AG20443 (cell line): ENCODE results near the gene B4GALNT2.
"Not testable (repeated sequence)": the region's sequence is repeated elsewhere in the genome, so short reads cannot be mapped to it uniquely, and the experiment has no call there.

Experiments used
- DNase-seq: peaks from one replicate; pipeline ENCODE4 v3.0.0; 2012; ENCODE audit warnings: low spot score, mixed read lengths

Gene B4GALNT2

DNA sequence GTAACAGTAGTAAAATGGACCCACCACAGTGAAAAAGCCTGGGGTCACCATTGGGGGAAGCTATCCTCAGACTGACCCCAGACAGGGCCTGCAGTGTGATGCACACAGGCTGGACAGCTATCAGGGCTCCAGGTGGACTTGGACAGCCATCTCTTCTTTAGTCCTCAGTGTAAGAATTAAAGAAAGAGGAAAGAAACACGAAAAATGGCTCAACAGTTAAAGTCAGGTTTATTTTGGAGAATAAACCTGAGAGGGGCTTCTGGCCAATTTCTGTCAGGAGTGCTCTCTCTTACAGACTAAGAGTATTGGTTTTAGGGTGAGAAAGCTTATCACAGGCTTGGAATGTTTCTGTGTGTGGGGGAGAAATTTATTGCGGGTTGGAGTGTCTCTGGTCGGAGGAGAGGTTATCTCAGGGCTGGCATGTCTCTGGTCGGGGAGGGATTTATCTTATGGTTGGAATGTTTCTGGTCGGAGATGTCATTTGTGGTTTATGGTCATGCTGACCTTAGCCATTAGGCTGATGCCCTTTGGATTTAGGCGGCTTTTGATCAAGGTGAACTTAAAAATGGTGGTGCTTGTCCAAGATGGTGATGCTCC lies 10.8 kb upstream of the B4GALNT2 start:
- no peak for DNase-seq

DNA sequence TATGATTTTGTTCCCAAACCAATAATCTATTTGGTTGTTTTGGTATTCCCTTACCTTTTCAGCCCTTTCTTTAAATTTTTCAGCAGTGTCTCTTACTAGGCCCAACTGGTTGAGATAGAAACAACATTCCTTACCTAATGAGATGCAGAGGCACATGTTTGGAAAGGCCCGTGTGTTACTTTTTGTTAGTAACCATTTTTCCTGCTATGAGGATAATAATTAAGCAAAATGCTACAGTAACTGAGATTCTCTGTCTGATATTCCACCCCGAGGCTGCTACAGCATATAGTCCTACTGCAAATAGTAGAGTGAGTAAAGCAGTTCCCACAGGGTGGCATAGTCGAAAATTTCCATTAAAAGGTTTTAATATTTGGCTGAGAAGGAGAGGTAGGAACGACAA lies 10.0 kb upstream of the B4GALNT2 start:
- no peak for DNase-seq

DNA sequence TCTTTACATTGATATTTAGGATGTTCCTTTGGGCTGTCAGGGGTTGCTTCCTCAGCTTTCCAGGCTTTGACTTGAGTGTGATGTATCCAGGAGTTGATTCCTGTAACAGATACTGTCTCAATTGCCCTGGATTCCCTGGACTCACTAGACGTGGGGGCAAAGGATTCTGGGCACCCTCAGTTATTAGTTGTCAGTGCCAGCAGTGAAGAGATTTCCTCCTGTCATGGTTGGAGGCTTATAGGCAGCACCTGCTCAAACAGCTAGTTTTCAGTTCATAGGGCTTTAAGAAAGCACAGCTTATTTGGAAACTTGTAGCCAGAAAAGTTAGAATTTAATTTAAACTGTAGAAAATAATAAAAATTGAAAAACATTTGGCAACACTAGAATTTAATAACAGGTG lies 9.5 kb upstream of the B4GALNT2 start:
- DNase-seq = no peak

DNA sequence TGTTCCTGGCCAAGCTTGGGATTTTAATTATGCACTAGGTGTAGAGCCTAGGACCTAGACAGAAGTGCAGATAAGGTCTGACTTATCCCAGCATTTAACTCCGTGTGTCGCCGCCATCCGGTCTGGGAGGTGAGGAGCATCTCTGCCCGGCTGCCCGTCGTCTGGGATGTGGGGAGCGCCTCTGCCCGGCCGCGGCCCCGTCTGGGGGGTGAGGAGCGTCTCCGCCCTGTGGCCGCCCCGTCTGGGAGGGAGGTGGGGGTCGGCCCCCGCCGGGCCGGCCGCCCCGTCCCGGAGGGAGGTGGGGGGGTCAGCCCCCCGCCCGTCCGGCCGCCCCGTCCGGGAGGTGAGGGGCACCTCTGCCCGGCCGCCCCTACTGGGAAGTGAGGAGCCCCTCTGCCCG lies 7.1 kb upstream of the B4GALNT2 start:
- no peak for DNase-seq

DNA sequence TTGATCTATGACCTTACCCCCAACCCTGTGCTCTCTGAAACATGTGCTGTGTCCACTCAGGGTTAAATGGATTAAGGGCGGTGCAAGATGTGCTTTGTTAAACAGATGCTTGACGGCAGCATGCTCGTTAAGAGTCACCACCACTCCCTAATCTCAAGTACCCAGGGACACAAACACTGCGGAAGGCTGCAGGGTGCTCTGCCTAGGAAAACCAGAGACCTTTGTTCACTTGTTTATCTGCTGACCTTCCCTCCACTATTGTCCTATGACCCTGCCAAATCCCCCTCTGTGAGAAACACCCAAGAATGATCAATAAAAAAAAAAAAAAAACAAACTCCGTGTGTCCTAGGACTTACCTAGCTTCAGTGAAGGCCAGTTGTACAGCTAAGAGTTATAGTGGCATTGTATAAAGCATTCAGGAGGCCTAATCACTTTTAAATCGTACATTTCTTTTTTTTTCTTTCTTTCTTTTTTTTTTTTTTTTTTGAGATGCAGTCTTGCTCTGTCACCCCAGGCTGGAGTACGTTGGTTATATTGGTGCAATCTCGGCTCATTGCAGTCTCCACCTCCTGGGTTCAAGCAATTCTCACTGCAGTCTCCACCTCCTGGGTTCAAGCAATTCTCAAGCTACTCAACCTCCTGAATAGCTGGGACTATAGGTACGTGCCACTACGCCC lies 6.2 kb upstream of the B4GALNT2 start:
- DNase-seq = not testable (repeated sequence)

DNA sequence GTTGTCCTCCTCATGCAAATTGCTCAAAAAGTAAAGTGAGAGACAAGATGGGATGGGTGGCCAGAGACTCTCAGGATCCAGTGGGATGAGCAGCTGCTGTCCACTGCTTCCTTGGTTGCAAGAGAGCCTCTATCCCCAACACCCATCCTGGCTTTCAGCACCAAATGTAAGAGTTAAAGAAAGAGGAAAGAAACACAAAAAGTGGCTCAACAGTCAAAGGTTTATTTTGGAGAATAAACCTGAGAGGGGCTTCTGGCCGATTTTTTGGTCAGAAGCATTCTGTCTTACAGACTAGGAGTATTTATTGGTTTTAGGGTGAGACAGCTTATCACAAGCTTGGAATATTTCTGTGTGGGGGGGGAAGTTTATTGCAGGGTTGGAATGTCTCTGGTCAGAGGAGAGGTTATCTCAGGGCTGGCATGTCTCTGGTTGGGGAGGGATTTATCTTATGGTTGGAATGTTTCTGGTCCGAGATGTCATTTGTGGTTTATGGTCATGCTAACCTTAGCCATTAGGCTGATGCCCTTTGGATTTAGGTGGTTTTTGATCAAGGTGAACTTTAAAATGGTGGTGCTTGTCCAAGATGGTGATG lies 3.1 kb upstream of the B4GALNT2 start:
- DNase-seq = not testable (repeated sequence)

DNA sequence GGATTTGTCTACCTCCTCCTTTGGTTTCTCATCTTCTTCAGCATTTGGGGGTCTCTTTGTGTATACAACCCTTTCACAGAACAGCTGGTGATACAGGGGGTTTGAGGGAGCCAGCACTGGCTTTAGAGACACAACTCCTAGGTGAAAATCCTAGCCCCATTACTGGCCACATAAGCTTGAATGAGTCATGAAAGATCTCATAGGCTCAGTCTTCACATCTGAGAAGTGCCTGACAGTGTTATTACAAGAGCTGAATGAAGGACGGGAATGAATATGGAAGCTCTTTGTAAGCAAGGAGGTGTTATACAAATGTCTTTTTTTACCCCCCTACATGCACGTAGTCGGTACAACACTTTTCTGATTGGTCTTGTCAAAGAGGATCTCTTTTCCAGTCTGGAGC lies 1.7 kb upstream of the B4GALNT2 start:
- no peak for DNase-seq

DNA sequence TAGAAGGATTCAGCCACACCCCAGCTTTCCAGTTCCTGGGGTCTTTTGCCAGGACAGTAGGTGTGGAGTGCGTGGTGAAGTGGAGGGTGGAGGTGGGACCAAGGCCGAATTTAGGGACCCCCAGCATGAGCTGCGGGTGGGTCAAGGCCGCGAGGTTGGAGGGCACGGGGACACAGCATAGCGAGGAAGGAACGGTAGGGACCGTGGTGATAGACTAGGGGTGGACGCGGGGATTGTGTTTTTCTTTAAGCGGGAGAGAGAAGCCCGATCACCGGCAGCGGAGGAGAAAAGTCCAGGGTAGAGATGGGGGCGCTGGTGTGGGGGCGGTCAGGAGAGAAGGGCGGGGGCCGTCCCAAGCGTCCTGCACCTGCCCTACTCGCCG lies 261 bp upstream of the B4GALNT2 start:
- DNase-seq = no peak

DNA sequence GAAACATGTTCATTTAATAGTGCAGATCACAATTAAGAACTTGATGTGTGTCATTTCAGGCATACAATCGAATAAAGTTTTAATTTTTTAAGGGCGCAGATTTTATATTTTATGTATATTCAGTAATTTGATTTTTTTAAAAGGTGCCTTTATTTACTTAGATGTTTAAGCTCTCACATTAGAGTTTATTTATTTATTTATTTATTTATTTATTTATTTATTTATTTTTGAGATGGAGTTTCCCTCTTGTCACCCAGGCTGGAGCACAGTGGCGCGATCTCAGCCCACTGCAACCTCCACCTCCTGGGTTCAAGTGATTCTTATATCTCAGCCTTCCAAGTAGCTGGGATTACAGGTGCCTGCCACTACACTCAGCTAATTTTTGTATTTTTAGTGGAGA lies 3.8 kb downstream of the B4GALNT2 start:
- DNase-seq = no peak

DNA sequence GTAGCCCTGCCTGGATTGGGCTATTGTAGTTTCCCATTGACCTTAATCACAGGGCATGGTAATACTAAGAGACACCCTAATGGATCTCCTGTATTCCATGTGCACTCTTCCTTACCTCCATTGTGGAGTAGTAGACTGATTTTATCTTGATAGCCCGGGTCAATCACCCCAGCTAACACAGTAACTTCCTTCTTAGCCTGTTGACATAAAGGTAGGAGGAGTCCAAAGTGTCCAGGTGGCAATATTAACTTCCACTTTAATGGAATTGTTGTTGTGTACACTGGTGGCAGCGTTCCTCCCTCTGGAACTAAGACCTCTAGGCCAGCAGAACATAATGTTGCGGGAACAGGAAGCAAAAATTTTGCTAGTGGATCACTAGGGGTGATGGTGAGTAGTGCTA lies 13.1 kb downstream of the B4GALNT2 start:
- DNase-seq = not testable (repeated sequence)

DNA sequence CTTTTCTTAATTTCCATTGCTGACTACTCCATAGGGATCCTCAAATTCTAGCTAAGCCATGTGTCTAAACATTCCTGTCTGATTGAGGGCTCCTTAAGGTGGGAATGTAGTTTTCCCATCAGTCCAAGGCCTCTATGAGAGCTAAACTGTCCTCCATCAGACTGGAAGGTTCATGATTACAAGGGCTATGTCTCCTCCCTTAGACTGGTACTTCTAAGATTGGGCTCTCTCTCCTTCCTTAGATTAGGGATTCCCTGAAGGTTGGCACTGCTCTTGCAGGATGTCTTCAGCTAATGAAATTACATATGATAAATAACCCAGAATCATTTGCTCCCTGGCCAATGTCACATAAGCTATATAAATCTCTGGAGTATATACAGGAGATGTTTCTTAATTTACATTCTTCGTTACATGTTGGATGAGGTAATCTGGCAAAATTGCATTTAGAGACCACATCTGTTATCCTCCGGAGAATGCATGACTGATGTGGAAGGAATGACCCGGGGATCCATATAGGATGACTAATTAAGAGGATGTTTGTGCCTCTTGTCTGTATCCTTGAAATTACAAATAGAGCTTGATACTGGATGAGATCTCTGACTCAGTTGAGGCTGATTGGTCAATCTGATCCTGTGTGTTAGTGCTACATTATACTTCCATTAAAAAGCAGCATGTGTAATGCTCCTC lies 14.2 kb downstream of the B4GALNT2 start:
- DNase-seq = peak; percentile 83

DNA sequence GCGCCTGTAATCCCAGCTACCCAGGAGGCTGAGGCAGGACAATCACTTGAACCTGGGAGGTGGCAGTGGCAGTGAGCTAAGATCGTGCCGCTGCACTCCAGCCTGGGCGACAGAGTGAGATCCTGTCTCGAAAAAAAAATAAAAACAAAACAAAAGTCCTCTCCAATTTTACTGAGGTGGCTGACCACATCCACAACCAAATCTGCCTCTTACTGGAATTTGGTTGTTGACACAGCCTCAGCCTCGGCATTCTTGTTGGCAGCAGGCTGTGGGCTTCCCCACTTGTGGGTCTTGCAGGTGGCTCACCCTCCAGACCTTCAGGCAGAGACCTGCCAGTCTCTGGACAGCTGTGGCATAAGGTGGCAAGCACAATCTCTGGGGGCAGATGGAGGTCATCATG lies 15.6 kb downstream of the B4GALNT2 start:
- no peak for DNase-seq

DNA sequence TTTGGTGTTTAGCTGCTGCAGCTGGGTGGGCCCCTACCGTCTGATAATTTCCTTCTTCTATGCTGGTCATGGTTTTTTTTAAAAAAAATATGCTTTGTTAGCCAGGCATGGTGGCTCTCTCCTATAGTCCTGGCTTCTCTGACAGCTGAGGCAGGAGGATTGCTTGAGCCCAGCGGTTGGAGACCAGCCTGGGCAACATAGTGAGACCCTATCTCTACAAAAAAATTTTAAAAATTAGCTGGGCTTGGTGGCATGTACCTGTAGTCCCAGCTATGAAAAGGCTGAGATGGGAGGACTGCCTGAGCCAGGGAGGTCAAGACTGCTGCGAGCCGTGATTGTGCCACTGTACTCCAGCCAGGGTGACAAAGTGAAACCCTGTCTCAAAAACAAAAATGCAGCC lies 19.4 kb downstream of the B4GALNT2 start:
- no peak for DNase-seq

DNA sequence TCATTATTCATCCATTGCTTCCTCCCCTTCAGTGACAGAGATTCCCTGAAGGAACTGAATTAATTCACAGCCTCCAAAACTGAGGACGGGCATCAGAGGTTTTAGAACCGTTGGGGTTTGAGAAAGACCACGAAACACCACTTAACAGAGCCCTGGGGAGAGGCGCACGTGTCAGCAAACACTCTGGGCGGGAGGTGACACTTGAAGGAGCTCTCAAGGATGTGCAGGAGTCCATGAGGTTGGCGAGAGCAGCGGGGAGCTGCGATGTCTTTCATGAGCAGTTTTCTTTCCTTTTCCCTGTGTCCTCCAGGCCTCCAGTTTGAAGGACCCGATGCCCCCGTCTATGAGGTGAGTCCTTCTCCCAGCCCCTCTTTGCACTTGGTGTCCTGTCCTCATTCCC lies 23.7 kb downstream of the B4GALNT2 start:
- no peak for DNase-seq

DNA sequence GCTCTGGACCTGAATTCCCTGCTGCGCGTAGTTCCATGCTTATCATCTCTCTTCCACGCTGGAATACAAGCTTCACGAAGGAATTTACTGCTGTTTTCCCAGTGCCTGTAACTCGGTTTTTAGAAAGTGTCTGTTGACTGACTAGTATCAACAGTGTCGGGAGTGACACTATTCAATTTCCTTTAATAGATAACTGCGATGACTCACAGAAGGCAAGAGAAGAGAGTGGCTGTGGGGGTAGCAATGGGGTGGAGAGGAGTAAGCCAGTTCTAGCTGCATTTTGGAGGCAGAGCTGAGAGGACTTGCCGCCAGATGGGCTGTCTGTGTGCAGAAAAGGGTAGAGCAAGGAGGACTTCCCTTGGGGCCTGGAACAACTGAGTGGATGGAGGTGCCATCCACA lies 25.2 kb downstream of the B4GALNT2 start:
- no peak for DNase-seq

DNA sequence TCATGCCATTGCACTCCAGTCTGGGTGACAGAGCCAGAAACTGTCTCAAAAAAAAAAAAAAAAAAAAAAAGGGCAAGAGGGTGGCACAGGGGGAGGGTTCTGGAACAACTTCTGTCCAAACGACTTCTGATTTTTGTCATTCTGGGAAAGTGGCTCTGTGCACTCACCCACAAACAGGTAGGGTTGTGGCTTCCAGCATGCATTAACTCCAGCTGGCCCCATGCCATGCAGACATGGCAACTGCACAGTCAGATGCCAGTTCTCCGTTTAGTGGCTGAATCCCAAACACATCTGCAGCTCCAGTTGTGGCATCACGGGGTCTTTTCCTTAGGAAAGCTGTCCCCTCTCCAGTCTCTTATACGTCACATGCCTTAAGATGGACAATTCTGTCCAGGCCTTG lies 30.3 kb downstream of the B4GALNT2 start:
- DNase-seq = no peak

DNA sequence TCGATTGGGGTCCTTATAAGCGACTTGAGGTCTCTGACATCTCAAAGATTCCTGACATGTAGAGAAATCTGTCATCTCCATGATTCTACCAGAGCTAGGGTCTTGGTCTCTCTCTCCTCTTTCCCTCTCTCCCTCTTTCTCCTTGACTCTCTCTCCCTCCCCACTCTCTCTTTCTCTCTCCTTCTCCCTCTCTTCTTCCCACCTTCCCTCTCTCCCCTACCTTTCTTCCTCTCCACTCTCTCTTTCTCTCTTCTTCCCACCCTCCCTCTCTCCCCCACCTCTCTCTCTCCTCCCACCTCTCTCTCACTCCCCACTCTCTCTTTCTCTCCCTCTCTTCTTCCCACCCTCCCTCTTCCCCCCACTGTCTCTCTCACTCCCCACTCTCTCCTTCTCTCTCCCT lies 32.6 kb downstream of the B4GALNT2 start:
- no peak for DNase-seq

DNA sequence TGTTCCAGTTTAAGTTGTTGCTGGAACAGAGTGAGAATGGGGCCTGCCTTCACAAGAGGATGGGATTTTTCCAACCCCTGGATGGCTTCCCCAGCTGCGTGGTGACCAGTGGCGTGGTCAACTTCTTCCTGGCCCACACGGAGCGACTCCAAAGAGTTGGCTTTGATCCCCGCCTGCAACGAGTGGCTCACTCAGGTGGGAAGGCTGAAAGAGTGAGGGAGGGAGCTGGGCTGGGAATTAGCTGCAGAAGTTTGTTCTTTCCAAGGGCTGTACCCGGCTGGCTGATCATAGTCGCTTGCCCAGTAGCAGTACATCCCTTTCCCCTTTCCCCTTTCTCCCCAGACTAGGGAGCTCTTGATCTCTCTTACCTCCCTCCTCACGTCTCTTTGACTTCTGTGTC lies 36.1 kb downstream of the B4GALNT2 start:
- DNase-seq = no peak

DNA sequence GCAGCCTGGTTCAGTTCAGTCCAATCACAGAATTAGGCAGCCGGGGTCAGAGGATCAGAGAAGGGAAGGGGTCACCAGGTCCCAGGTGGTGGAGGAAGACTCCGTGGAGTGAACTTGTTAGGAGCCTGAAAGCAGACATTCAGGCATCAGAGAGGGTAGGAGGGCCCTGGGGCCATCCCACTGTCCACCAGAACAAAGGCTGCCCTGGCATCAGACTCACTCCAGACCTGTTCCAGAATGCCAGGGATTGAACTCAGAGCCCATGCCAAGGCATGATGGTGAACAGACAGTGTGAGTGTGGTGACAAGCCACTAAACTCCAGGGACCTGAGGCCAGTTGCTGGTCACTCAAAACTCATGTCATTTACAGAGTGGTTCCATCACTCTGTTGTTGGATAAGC lies 37.6 kb downstream of the B4GALNT2 start:
- no peak for DNase-seq

DNA sequence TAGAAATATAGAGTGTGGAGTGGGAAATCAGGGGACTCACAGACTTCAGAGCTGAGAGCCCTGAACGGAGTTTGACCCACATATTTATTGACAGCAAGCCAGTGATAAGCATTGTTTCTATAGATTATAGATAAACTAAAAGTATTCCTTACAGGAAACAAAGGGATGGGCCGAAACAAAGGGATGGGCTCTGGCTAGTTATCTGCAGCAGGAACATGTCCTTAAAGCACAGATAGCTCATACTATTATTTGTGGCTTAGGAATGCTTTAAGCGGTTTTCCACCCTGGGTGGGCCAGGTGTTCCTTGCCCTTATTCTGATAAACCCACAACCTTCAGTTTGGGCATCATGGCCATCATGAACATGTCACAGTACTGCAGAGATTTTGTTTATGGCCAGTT lies 38.1 kb downstream of the B4GALNT2 start:
- DNase-seq = not testable (repeated sequence)

DNA sequence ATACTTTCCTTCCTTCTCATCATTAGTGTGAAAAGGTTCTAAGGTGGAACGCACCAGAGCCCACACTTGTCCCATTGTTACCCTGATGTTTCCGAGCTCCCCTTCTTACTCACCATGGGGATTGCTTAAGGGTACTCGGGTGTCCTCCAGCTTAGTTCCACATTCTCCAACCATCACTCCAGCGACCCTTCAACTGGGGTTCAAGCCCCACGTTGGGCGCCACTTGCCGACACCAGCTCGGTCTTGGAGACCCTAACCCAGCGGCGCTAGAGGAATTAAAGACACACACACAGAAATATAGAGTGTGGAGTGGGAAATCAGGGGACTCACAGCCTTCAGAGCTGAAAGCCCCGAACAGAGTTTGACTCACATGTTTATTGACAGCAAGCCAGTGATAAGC lies 43.4 kb downstream of the B4GALNT2 start:
- not testable (repeated sequence) for DNase-seq

DNA sequence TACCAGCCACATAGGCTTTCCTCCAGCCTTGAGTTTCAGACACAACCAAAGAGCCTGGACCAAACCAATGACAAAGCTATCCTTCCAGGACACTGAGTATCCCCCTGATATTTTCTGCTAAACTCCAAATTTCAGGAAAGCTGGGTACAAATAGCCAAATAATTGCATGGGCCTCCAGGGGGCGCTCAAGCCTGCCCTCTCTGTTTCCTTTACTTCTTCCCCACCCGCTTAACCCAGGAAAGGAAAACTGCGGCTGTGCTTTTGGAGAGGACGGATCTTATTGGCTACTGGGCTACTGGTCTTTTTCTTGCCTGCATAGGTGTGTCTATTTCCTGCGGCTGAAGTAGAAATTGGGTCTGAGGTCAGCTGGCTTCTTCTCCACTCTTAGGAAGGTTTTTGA lies 47.7 kb downstream of the B4GALNT2 start:
- peak; percentile 83 for DNase-seq

DNA sequence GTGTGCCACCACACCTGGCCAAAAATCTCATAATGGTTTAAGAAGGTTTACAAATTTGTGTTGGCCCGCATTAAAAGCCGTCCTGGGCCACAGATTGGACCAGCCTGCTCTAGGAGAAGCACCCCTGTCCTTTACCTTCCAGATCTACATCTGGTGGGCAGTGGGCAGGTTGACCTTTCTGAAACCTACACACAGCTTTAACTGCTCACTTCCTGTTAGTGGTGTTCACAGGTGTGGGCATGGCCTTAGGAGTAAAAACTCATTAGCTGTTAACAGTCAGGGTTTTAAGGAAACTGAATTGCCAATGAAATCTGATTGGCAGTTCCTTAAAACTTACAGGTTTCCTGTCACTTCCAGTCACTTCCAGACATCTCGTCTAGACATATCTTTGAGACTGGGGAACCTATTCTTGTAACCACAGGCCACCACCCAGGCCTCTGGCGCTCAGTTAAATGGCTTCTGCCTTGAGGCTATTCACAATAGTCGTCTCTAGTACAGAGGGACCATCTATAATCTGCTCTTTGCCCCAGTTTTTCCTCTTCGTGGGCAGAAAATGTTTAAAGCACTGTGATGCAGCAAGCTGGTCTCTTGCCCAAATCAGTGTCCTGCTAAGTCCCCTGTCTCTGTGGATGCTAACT lies 48.5 kb downstream of the B4GALNT2 start:
- DNase-seq = no peak
